ENCODE results near the gene CFTR.
A peak's percentile ranks its signal among the peaks of the same experiment; 100 is the strongest.
"Not testable (repeated sequence)": the region's sequence is repeated elsewhere in the genome, so short reads cannot be mapped to it uniquely, and the experiment has no call there.

Gene CFTR

GRCh38 chr7:117686311-117686935, 206.6 kb downstream of the CFTR start:
- DNase-seq (ENCODE audit: low read depth), result no peak

GRCh38 chr7:117688126-117688525, 208.3 kb downstream of the CFTR start:
- DNase-seq (ENCODE audit: low read depth), result no peak

DNA sequence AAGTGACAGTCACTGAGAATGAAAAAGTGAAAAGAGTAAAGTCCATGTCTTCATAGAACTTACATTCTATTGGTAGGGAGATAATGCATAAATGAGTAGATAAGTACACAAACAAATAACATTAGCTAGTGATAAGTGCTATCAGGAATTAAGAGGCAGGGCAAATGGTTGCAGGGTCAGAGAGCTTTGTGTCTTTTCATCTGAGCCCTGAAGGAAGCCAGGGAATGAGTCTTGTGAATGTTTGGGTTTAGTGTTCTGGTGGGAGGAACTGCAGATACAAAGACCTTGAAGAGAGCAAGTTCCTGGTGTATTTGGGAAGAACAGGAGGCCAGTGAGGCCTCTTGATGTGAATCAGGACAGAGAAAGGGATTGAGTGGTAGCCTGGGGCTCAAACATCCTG, 209.6 kb downstream of the CFTR start:
- DNase-seq (ENCODE audit: low read depth), result no peak

GRCh38 chr7:117690147-117690546, 210.3 kb downstream of the CFTR start:
- DNase-seq (ENCODE audit: low read depth), result no peak

GRCh38 chr7:117692338-117692737, 212.5 kb downstream of the CFTR start:
- no peak for DNase-seq (ENCODE audit: low read depth)

- DNase-seq (ENCODE audit: low read depth), result no peak
These were observed 218.2 kb downstream of the CFTR start for GRCh38 chr7:117698018-117698417.

DNA sequence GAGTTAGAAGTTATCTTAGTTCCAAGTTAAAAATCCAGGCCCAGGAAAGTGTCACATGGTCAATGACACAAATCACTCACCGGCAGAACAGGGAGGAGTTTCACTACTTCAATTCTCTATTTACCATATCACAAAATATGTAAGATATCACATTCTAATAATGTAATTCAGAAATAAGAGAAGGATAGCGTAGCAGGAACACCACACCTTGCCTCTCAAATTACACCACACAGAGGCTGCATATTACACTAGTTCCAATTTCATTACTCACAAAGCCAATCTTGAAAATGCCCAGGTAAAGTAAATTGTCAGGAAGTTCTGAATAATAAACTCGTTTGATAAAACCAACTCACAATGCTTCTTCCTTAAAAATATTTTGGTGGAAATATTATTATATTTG, 224.2 kb downstream of the CFTR start:
- DNase-seq (ENCODE audit: low read depth), result no peak

GRCh38 chr7:117705630-117706029, 225.8 kb downstream of the CFTR start:
- no peak for DNase-seq (ENCODE audit: low read depth)

DNA sequence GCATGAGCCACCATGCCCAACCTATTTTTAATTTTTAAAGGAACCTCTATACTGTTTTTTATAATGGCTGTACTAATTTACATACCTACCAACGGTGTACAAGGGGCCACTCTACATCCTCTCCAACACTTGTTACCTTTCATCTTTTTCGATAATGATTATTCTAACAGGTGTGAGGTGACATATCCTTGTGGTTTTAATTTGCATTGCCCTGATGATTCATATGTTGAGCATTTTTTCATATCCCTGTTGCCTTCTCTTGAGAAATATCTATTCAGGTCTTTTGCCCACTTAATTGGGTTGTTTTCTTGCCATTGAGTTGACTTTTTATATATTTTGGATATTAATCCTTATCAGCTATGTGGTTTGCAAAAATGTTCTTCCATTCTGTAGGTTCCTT, 226.4 kb downstream of the CFTR start:
- DNase-seq (ENCODE audit: low read depth), result no peak

DNA sequence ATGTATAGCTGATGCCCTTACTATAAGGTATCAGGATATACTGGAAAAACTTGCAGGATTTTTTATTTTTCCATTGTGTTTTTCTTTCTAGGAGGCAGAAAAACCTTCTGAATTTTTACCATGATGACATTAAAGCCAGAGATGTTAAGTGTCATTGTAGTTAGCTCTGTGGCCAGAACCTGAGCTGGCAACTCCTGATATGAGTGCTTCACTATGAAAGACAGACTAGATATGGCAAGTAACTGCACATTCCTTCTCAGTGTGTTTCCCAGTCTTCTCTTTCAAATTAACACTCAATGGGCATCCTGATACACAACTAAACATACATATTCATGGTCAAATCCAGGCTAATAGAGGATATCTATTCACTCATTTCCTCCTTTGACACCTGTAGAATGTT, 227.3 kb downstream of the CFTR start:
- DNase-seq (ENCODE audit: low read depth), result no peak

DNA sequence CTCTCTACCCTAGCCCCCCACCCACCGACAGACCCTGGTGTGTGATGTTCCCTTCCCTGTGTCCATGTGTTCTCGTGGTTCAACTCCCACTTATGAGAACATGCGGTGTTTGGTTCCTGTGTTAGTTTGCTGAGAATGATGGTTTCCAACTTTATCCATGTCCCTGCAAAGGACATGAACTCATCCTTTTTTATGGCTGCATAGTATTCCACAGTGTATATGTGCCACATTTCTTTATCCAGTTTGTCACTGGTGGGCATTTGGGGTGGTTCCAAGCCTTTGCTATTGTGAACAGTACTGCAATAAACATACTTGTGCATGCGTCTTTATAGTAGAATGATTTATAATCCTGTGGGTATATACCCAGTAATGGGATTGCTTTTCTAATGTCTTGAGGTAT, 228.3 kb downstream of the CFTR start:
- DNase-seq (ENCODE audit: low read depth), result not testable (repeated sequence)

DNA sequence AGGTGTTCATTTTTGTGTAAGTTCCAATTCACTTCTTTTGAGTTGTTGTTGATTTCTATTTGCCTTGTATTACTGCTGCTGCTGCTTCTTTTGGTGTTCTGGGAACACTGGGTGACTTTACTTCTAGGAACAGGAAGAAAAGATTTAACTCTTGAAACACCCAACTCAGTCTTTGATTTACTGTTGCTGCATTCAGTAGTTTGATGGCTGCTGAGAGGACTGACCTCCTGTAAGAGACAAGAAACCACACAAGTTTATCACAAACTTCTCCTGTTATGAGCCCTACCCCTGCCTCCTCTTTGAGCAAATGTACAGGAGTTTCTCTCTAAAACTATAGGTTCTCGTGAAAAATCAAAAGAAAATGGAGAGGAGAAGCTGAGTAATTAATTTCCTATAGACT, 231.7 kb downstream of the CFTR start:
- no peak for DNase-seq (ENCODE audit: low read depth)

DNA sequence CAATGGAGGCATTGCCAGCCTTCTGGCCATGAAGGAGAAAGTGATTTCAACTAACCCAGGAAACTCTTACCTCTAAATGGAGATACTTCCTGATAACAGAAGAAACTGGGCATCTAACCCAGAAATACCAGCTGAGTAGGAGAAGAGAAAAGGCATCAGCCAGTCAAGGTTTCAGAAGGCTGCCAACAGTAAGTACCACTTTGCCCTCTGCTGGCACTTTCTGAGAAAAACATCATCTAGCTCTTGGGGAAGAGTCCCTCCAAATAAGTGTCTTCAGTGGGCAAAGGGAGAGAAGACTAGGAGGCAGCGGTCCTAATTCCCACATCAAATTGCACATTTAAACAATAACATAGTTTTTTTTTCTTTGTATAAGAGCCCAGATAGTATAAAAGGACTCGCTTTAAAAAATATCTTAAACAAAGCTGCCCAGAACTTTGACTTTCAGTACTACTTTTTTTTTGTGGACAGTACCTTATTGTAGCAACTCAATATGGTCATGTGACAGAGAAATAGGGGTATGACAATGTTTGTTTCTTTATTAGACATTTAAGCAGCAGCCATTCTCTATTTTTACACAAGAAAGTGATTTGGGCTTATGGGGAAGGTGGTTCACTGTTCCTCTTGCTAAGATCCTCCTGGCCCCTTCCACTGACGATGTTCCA, 236.1 kb downstream of the CFTR start:
- peak; percentile 12 for DNase-seq (ENCODE audit: low read depth)

DNA sequence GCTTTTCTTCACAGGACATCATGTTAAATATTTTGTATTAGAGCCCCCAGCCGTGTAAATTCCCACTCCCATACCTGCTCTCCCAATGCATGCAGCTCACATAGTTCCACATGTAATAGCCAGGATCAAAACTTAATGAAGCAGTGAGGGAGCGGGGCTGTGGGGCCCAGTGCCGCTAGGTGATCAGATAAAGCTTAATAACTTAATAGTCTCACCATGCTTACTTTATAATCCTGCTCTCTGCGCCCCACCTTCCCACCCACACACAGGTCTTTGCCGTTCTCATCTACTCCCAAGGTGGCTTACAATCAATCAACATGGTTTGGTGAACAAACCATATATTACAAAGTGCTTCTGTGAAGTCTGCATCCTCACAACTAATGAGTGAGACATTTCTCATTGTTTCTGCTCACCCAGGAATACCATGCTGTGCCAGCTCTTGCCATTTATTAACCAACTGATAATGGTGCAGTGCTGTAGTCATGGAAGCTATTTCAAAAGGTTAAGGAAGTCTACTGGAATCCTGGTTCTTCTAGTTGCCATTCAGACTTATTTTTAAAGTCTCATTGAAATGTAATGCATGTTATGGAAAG, 237.0 kb downstream of the CFTR start:
- DNase-seq (ENCODE audit: low read depth), result no peak

DNA sequence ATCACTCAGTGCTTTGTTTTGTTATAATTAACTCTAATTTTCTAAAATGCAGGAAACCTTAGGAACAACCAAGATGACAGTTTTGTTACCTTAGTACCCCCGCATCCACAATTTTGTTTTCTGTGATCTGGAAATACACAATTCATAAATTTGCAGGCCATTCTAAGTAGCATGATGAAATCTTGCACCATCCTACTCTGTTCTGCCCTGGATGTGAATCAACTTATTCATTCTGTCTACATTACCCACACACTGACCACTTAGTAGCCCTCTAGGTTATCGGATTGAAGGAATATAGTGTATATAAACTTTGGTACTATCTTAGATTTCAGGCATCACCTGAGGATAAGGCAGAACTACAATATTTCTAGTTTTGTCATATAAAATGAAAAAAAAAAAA, 237.5 kb downstream of the CFTR start:
- no peak for DNase-seq (ENCODE audit: low read depth)

All from CMK (cell line).